SJSA1 (cell line): ENCODE data around the gene GNAT1. TPM values are rescaled to one million over a fixed set of nuclear protein-coding genes. Genes with fewer than 3 reads are reported as not detected.

Source experiments
- DNase-seq, 2 experiments: peaks; one replicate each; pipeline ENCODE4 v3.0.0-alpha.2; 2015 to 2020; ENCODE audit warnings: low spot score in 2 of 2, low read depth in 1 of 2
- H3K27ac ChIP-seq: fragments of 250-450 bp; sonication (Bioruptor Pico); 2 replicates; pipeline ENCODE4 v1.5.1; 2020; ENCODE audit warnings: mild to moderate bottlenecking, moderate library complexity
- H3K27me3 ChIP-seq: fragments of 250-450 bp; sonication (Bioruptor Pico); replicated peaks from 2 replicates; pipeline ENCODE4 v1.5.1; 2020; ENCODE audit warnings: mild to moderate bottlenecking, moderate library complexity
- H3K36me3 ChIP-seq: fragments of 250-450 bp; sonication (Bioruptor Pico); 2 replicates; pipeline ENCODE4 v1.5.1; 2020; ENCODE audit warnings: mild to moderate bottlenecking
- H3K4me1 ChIP-seq: fragments of 250-450 bp; sonication (Bioruptor Pico); replicated peaks from 2 replicates; pipeline ENCODE4 v1.6.1; 2021; ENCODE audit warnings: mild to moderate bottlenecking
- H3K4me3 ChIP-seq: fragments of 250-450 bp; sonication (Bioruptor Pico); 2 replicates; pipeline ENCODE4 v1.5.1; 2020; ENCODE audit warnings: mild to moderate bottlenecking
- H3K9me3 ChIP-seq: fragments of 250-450 bp; sonication (Bioruptor Pico); replicated peaks from 2 replicates; pipeline ENCODE4 v1.5.1; 2020; ENCODE audit warnings: mild to moderate bottlenecking
- total RNA-seq: library from RNA; depleted of rRNA; stranded (reverse); fragments of >200 nt; shearing (Covaris generic); gene quantifications from 2 replicates; pipeline ENCODE4 v1.2.3, GENCODE V29; 2014

GNAT1 gene
- total RNA-seq, 1 experiment from 2014 or later: not detected

DNA sequence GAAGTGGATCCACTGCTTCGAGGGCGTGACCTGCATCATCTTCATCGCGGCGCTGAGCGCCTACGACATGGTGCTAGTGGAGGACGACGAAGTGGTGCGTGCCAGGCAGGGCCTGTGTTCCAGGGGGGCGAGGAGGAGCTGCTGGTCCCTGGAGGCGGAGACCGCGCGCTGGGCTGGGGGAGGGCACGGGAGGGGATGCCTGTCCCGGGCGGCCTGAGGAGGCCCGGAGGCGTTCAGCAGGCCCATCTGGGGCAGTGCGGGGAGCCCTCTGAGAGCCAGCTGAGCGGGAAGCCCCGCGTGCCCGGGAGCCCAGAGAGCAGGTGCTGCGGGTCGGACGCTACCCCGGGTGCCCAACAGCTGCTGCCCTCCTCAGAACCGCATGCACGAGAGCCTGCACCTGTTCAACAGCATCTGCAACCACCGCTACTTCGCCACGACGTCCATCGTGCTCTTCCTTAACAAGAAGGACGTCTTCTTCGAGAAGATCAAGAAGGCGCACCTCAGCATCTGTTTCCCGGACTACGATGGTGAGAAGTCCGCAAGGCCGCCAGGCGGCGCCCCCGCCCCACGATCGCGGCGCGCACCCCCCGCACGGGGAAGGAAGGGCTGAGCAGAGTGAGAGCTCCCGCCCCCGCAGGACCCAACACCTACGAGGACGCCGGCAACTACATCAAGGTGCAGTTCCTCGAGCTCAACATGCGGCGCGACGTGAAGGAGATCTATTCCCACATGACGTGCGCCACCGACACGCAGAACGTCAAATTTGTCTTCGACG, 2.9 kb downstream of the GNAT1 start:
- H3K27me3 ChIP-seq: peaks cover 13% of the 10 kb centered on the region
- peak in 1 of 2 experiments; percentile 57 for DNase-seq

DNA sequence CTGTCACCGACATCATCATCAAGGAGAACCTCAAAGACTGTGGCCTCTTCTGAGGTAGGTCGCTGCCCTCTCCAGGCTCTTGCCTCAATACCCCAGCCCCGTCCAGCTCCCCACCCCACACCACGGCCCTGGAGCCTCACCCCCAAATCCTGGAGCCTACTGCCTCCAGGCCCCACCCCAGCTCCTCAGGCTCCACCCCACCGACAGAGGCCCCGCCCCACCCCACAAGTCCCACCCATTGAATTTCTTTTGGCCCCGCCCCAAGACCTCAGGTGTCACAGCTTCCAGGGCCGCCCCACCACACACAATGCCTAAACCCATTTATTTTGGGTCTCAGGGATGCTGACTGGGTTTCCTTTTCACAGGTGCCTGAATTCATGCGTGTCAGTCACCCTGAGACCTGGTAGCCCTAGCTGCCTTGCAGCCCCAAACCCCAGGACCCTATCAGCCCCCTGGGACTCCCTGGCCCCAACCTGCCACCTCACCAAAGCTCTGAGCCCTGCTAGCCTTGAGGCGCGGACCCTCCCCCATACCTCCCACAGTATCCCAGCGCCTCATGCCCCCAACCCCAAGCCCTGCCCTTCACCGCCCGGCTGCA, 3.6 kb downstream of the GNAT1 start:
- Histone ChIP-seq H3K36me3 (no peaks in the 10 kb centered on the region), H3K27me3 (peaks cover 17% of the 10 kb centered on the region), H3K4me1 (peaks cover 5% of the 10 kb centered on the region), H3K9me3 (no peaks in the 10 kb centered on the region), H3K27ac (no peak overlapping the region), H3K4me3 (no peak overlapping the region)
- DNase-seq: no peak

More for the DNA sequence above, 2.9 kb downstream of the GNAT1 start:
- H3K36me3 ChIP-seq: no peaks in the 10 kb centered on the region
- peaks cover 5% of the 10 kb centered on the region for H3K4me1 ChIP-seq
- no peaks in the 10 kb centered on the region for H3K9me3 ChIP-seq
- H3K27ac ChIP-seq: no peak overlapping the region
- H3K4me3 ChIP-seq: no peak overlapping the region

DNA sequence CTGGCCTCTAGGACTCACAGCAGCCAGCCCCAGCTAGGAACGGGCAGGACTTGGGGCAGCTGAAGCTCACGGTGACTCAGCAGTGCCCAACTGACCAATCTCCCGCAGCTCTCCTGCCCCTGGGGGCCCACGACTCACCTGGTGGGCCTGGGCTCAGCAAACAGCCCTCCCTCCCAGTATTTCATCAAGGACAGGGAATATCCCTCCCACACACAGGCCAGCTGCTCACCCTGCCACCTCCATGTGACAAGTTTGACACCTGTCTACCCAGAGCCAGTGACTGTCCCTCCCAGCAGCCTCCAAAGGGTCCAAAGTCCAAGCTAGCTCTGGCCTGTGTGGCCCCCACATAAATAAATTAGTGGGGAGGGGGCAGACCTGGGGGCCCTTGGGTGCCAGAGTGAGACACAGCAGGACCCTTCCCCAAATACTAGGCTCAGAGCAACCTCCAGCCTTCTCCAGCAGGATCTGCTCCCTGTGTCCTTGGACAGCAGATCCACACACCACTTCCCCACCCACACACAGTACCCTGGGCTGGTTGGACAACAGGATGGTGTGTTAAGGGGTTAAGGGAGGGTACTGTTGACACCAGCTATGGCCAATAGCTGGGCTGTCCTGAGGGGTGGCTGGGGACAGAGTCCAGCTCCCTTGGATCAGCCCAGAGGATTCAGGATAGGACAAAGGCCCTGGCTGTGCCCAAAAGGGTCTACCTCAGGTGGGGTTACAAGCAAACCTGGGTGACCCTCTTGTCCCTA, 4.3 kb downstream of the GNAT1 start:
- no peak overlapping the region for H3K4me3 ChIP-seq
- H3K27me3 ChIP-seq: peaks cover 17% of the 10 kb centered on the region
- H3K27ac ChIP-seq: no peak overlapping the region
- H3K4me1 ChIP-seq: peaks cover 5% of the 10 kb centered on the region
- no peak for DNase-seq
- H3K36me3 ChIP-seq: no peaks in the 10 kb centered on the region
- H3K9me3 ChIP-seq: no peaks in the 10 kb centered on the region

DNA sequence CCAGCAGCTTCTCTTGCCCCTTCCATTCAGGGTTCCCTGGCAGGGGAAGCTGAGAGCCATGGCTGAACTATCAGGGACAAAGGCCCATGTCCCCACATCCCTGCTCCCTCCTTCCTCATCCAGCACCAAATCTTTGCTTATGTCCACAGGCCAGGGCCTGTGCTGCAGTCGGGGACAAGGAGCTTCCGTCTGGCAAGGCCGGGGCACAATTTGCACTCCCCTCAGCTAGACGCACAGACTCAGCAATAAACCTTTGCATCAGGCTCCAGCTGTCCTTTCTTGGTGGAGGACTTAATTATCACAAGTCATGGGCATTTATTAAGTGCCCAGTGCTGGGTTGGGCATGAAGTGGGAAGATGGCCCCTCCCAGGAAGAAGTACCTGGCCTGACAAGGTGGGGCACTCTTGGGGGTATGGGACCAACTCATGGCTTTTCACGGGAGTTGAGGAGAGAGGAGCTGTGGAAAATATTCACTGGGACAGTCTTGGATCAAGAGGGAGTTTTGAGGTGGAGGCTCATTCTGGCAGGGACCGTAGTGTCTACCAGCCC, 4.9 kb downstream of the GNAT1 start:
- Histone ChIP-seq H3K27me3 (peaks cover 17% of the 10 kb centered on the region), H3K4me1 (peaks cover 5% of the 10 kb centered on the region), H3K4me3 (no peak overlapping the region), H3K27ac (no peak overlapping the region), H3K9me3 (no peaks in the 10 kb centered on the region), H3K36me3 (no peaks in the 10 kb centered on the region)
- DNase-seq: no peak

DNA sequence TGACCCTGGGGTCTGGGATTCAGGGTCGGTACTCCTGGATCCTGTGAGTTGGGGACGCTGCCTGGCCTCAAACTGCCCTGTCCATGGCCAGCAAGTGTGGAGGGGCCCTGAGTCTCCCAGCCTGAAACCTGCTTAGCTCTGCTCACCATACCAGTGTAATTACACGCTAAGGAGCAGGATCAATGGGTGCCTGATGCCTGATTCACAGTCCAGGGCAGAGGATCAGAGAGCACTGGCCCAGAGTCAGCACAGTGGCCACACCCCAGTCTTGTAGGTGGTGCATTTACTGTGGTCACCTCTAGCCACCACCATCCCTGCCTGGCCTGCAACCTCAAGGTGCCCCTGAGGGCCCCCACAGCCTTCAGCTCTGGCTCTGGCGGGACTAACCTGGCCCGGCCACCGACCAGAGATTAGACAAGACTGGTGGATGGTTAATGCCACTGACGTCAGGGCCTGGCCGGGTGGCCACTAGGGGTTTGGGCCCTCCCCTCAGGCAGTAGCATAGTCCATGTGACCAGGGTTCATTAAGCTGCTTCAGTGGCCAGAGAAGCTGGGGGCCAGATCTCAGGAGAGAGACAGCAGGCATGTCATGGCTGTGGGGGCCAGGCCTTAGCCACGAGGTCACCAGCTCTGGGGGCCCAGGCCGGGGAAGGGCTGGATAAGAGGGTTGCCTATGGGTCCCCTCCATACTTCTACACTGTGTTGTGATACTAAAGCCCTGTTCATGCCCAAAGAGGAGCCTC, 10.3 kb downstream of the GNAT1 start:
- Histone ChIP-seq H3K9me3 (no peaks in the 10 kb centered on the region), H3K27ac (no peak overlapping the region), H3K27me3 (peaks cover 27% of the 10 kb centered on the region), H3K4me1 (no peaks in the 10 kb centered on the region), H3K36me3 (no peaks in the 10 kb centered on the region), H3K4me3 (no peak overlapping the region)
- DNase-seq: no peak

GRCh38 chr3:50202353-50203112, 11.1 kb downstream of the GNAT1 start:
- no peaks in the 10 kb centered on the region for H3K36me3 ChIP-seq
- no peak overlapping the region for H3K27ac ChIP-seq
- H3K4me3 ChIP-seq: no peak overlapping the region
- peaks cover 27% of the 10 kb centered on the region for H3K27me3 ChIP-seq
- no peak for DNase-seq
- no peaks in the 10 kb centered on the region for H3K4me1 ChIP-seq
- no peaks in the 10 kb centered on the region for H3K9me3 ChIP-seq

DNA sequence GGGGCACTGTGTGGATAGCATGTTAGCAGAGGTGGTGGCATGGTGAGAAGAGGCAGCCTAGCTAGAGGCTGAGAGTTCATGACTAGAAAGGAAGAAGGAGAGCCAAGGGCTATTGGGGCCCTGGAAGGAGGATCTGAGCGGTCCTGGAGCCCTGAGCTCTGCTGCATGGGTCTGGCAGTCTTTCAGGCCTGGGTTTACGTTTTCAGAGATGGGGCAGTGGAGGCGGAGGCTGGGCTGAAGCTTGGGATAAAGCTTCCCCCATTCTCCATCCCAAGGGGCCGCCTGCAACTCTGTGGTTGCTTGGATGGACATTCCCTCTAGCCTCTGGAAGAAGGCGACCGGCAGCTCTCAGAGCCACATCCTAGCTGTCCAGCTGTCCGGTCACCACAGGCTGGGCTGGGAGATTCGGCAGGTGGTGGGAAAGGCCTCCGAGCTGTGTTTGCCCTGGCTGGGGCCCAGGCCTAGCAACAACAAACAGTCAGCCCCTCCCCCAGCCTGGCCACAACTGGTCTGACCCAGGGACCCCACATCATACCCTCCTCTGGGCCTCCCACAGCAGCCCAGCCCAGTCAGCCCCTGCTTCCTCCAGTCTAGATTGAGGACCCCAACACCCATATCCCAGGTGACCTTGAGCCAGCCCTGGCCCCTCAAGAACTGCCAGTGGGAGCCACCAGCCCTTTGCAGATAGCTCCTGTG, 11.9 kb downstream of the GNAT1 start:
- DNase-seq: no peak
- H3K36me3 ChIP-seq: no peaks in the 10 kb centered on the region
- H3K9me3 ChIP-seq: no peaks in the 10 kb centered on the region
- H3K27me3 ChIP-seq: peaks cover 27% of the 10 kb centered on the region
- no peak overlapping the region for H3K4me3 ChIP-seq
- H3K27ac ChIP-seq: no peak overlapping the region
- H3K4me1 ChIP-seq: no peaks in the 10 kb centered on the region

GRCh38 chr3:50203809-50204803, 12.7 kb downstream of the GNAT1 start:
- no peak for DNase-seq
- no peaks in the 10 kb centered on the region for H3K36me3 ChIP-seq
- H3K4me3 ChIP-seq: no peak overlapping the region
- H3K27me3 ChIP-seq: peaks cover 27% of the 10 kb centered on the region
- H3K9me3 ChIP-seq: no peaks in the 10 kb centered on the region
- no peaks in the 10 kb centered on the region for H3K4me1 ChIP-seq
- H3K27ac ChIP-seq: no peak overlapping the region

DNA sequence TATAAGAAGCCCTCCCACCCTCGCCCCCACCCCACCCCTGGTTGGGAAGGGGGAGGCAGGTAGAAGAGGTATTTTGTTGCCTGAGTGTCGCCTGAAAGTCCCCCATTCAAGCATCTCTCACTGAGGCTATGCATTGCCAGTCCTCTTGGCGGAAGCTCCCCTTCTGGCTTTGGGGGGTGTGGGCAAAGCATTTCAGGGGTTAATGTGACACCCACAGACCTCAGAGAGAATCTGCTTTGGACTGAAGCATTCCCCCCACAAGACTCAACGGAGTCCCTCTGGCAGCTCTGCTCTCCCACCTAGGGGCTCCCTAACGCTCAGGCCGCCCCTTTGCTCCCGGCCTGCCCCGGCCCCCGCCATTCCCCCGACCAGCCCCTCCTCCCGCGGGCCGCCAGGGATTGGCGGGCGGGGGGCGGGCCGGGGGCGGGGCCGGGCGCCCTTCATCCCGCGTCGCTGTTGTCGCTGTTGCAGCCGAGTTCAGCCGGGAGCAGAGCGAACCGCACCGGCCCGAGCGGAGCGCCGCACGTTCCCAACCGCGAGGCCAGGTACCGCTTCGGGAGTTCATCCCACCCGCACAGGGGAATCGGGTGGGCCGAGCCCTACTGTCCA, 13.5 kb downstream of the GNAT1 start, which contains the start of gene SLC38A3:
Gene SLC38A3 (plus strand): TSS at position 468 of the 609 bp plus-strand sequence. CDS start 8,929 bp downstream, outside the sequence.
- Histone ChIP-seq H3K27me3 (peaks cover 20% of the 10 kb centered on the region), H3K27ac (no peak within 1 kb of the TSS), H3K4me3 (no peak within 1 kb of the TSS), H3K36me3 (no peaks in the 10 kb centered on the region), H3K9me3 (no peaks in the 10 kb centered on the region), H3K4me1 (no peaks in the 10 kb centered on the region)
- no peak for DNase-seq

GRCh38 chr3:50205413-50206276, 14.2 kb downstream of the GNAT1 start:
- no peak overlapping the region for H3K4me3 ChIP-seq
- H3K36me3 ChIP-seq: no peaks in the 10 kb centered on the region
- H3K4me1 ChIP-seq: no peaks in the 10 kb centered on the region
- DNase-seq: no peak
- H3K27me3 ChIP-seq: peaks cover 20% of the 10 kb centered on the region
- H3K27ac ChIP-seq: no peak overlapping the region
- H3K9me3 ChIP-seq: no peaks in the 10 kb centered on the region
